ENCODE results near the gene KLHL9. TPM values are rescaled to one million over a fixed set of nuclear protein-coding genes. Genes with fewer than 3 reads are reported as not detected.

Gene KLHL9
- total and polyA plus RNA-seq, 2 donors = 14.4 to 24.8 TPM

DNA sequence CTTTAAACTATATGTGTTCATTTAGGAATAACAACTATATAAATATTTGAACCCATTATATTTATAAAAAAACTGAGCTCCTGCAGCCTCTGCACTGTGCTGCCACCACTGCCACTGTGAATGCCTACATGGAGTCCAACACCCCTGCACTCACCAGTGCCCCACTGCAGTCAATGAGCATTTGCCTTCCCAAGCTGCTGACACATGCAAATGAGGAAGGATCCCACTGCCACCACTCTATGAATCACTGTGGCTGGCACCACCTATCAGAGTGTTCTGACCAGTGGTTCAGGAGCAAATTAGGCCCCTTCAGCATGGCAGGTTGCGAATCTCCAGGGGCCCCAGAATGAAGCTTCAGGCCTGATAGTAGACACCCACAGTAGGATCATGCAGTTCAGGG, 39.2 kb downstream of the KLHL9 start:
- no peaks in the 10 kb centered on the region for H3K4me1 ChIP-seq (ENCODE audit: control insufficient read depth in 2 of 2, insufficient read depth in 2 of 2, low read length in 2 of 2)
- no peak overlapping the region for H3K27ac ChIP-seq (ENCODE audit: low read depth in 1 of 2, low read length in 1 of 2)
- no peaks in the 10 kb centered on the region for H3K36me3 ChIP-seq (ENCODE audit: control insufficient read depth in 2 of 2, insufficient read depth in 2 of 2, low read length in 1 of 2)
- H3K9me3 ChIP-seq (ENCODE audit: control insufficient read depth in 2 of 2, insufficient read depth in 1 of 2, low read length in 1 of 2) = no peaks in the 10 kb centered on the region
- DNase-seq (ENCODE audit: low read depth in 6 of 9, low spot score in 9 of 9) = no peak
- 95% methylated on average over 1 of the region's 1 CpG for WGBS
- no peaks in the 10 kb centered on the region for H3K27me3 ChIP-seq (ENCODE audit: control insufficient read depth in 2 of 2, insufficient read depth in 1 of 2, low read length in 1 of 2)
- H3K4me3 ChIP-seq (ENCODE audit: low read length in 2 of 2) = no peak overlapping the region

DNA sequence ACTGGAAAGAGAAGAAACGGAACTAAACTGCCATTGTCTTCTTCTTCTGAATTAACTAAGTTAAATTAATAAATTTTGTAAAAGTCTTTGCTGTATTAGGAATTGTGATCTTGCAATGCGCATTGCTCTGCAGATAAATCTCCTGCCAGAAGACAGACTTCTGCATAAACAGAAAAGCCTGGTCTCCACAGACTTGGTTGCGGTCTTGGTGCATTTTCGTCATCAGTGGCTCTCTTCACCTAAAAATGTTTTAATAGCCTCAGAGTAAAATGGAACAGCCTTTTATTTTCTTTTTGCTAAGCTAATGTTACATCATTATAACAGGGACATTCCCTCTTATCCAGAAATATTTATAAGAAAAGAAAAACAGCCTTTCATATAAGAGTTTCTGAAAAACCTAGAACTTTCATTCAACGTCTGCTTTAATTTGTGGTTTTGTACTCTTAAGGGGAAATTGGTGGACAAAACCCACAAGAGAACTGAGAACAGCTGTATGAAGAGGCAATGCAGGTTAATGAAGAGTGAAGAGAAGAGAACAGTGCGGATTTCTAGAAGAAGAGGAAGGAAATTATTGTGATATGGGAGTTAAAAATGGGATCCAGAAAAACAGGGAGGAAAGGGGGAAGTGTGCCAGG, 40.2 kb downstream of the KLHL9 start:
- peak in 2 of 9 donors; percentile 3 to 41 for DNase-seq (ENCODE audit: low read depth in 6 of 9, low spot score in 9 of 9)
- WGBS = 37% methylated on average over 6 of the region's 6 CpGs
- no peak overlapping the region for H3K27ac ChIP-seq (ENCODE audit: low read depth in 1 of 2, low read length in 1 of 2)

DNA sequence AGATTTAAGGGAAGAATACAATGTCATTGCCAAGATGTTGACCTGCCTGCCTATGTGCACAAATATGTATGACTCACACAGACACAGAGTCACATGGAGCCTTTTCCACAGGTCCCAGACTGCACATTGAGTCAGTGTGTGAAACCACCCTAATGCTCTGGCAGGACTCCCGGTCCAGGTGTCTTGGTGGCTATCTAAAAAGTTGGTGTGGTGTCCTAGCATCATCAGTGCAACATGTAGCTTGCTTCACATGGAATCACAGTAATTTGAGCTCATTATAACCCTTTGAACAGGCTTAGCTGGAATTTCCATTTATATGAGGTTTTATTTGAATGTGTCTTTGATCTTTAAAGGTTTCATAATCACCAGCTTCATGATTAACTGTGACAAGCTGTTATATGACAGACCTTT, 40.8 kb downstream of the KLHL9 start:
- 91% methylated on average over 1 of the region's 1 CpG for WGBS
- DNase-seq (ENCODE audit: low read depth in 6 of 9, low spot score in 9 of 9) = no peak

More for the DNA sequence above, 40.2 kb downstream of the KLHL9 start:
- Histone ChIP-seq H3K4me1 (ENCODE audit: control insufficient read depth in 2 of 2, insufficient read depth in 2 of 2, low read length in 2 of 2) (no peaks in the 10 kb centered on the region), H3K9me3 (ENCODE audit: control insufficient read depth in 2 of 2, insufficient read depth in 1 of 2, low read length in 1 of 2) (no peaks in the 10 kb centered on the region), H3K36me3 (ENCODE audit: control insufficient read depth in 2 of 2, insufficient read depth in 2 of 2, low read length in 1 of 2) (no peaks in the 10 kb centered on the region), H3K27me3 (ENCODE audit: control insufficient read depth in 2 of 2, insufficient read depth in 1 of 2, low read length in 1 of 2) (no peaks in the 10 kb centered on the region), H3K4me3 (ENCODE audit: low read length in 2 of 2) (no peak overlapping the region)

DNA sequence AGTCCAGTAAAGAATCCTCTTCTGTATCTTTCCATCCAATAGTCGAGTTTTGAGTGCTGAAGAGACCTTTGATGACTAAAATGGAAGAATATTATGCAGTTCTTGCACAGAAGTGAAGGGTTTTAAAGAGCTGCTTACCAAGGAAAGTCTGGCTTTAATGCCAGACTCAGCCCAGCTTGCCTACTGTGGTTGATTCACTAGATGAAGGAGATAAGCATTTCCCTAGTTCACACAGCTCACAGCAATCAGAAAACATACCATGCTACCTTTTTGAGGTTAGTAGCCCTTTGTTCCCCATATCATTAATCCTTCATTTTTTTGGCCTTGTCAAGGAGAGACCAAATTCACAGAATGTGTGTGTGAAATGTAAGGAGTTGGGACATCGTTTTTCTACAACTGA, 45.4 kb downstream of the KLHL9 start:
- 21% methylated on average over 2 of the region's 2 CpGs for WGBS
- DNase-seq (ENCODE audit: low read depth in 6 of 9, low spot score in 9 of 9) = peak in 2 of 9 donors; percentile 10 to 31
- no peak overlapping the region for H3K4me3 ChIP-seq (ENCODE audit: low read length in 2 of 2)
- H3K4me1 ChIP-seq (ENCODE audit: control insufficient read depth in 2 of 2, insufficient read depth in 2 of 2, low read length in 2 of 2) = no peaks in the 10 kb centered on the region
- no peaks in the 10 kb centered on the region for H3K9me3 ChIP-seq (ENCODE audit: control insufficient read depth in 2 of 2, insufficient read depth in 1 of 2, low read length in 1 of 2)
- H3K27ac ChIP-seq (ENCODE audit: low read depth in 1 of 2, low read length in 1 of 2) = no peak overlapping the region
- H3K36me3 ChIP-seq (ENCODE audit: control insufficient read depth in 2 of 2, insufficient read depth in 2 of 2, low read length in 1 of 2) = no peaks in the 10 kb centered on the region
- H3K27me3 ChIP-seq (ENCODE audit: control insufficient read depth in 2 of 2, insufficient read depth in 1 of 2, low read length in 1 of 2) = no peaks in the 10 kb centered on the region

More for the DNA sequence above, 40.8 kb downstream of the KLHL9 start:
- H3K27me3 ChIP-seq (ENCODE audit: control insufficient read depth in 2 of 2, insufficient read depth in 1 of 2, low read length in 1 of 2) = no peaks in the 10 kb centered on the region
- H3K27ac ChIP-seq (ENCODE audit: low read depth in 1 of 2, low read length in 1 of 2) = no peak overlapping the region
- no peak overlapping the region for H3K4me3 ChIP-seq (ENCODE audit: low read length in 2 of 2)
- H3K9me3 ChIP-seq (ENCODE audit: control insufficient read depth in 2 of 2, insufficient read depth in 1 of 2, low read length in 1 of 2) = no peaks in the 10 kb centered on the region
- H3K36me3 ChIP-seq (ENCODE audit: control insufficient read depth in 2 of 2, insufficient read depth in 2 of 2, low read length in 1 of 2) = no peaks in the 10 kb centered on the region
- no peaks in the 10 kb centered on the region for H3K4me1 ChIP-seq (ENCODE audit: control insufficient read depth in 2 of 2, insufficient read depth in 2 of 2, low read length in 2 of 2)

DNA sequence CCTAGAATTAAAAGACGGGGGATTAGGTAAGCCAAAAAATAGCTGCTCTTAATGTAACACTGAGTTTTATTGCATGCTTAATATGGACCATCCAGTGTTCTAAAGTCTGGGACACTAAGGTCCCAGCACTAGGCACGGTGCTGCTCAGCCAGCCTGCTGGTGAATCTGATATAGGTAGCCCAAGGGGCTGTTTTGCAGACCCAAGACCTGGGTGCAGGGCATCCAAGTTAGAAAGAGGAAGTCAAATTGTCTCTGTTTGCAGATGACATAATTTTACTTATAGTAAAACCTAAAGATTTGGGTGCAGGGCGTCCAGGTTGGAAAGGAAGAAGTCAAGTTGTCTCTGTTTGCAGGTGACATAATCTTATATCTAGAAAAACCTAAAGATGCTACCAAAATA, 47.9 kb downstream of the KLHL9 start:
- Histone ChIP-seq H3K9me3 (ENCODE audit: control insufficient read depth in 2 of 2, insufficient read depth in 1 of 2, low read length in 1 of 2) (no peaks in the 10 kb centered on the region), H3K27me3 (ENCODE audit: control insufficient read depth in 2 of 2, insufficient read depth in 1 of 2, low read length in 1 of 2) (no peaks in the 10 kb centered on the region), H3K36me3 (ENCODE audit: control insufficient read depth in 2 of 2, insufficient read depth in 2 of 2, low read length in 1 of 2) (no peaks in the 10 kb centered on the region), H3K4me1 (ENCODE audit: control insufficient read depth in 2 of 2, insufficient read depth in 2 of 2, low read length in 2 of 2) (no peaks in the 10 kb centered on the region), H3K27ac (ENCODE audit: low read depth in 1 of 2, low read length in 1 of 2) (no peak overlapping the region), H3K4me3 (ENCODE audit: low read length in 2 of 2) (no peak overlapping the region)
- 80% methylated on average over 3 of the region's 3 CpGs for WGBS
- DNase-seq (ENCODE audit: low read depth in 6 of 9, low spot score in 9 of 9) = no peak

DNA sequence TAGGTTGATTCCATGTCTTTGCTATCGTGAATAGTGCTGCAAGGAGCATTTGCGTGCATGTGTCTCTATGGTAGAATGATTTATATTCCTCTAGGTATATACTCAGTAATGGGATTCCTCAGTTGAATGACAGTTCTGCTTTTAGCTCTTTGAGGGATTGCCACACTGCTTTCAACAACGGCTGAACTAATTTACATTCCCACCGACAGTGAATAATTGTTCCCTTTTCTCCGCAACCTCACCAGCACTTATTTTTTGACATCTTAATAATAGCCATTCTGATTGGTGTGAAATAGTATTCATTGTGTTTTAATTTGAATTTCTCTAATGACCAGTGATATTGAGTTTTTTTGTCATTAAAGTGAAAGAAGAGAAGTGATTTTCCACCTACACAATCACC, 48.5 kb downstream of the KLHL9 start:
- 86% methylated on average over 5 of the region's 5 CpGs for WGBS
- no peaks in the 10 kb centered on the region for H3K9me3 ChIP-seq (ENCODE audit: control insufficient read depth in 2 of 2, insufficient read depth in 1 of 2, low read length in 1 of 2)
- no peaks in the 10 kb centered on the region for H3K36me3 ChIP-seq (ENCODE audit: control insufficient read depth in 2 of 2, insufficient read depth in 2 of 2, low read length in 1 of 2)
- no peaks in the 10 kb centered on the region for H3K27me3 ChIP-seq (ENCODE audit: control insufficient read depth in 2 of 2, insufficient read depth in 1 of 2, low read length in 1 of 2)
- no peak overlapping the region for H3K27ac ChIP-seq (ENCODE audit: low read depth in 1 of 2, low read length in 1 of 2)
- no peak overlapping the region for H3K4me3 ChIP-seq (ENCODE audit: low read length in 2 of 2)
- no peak for DNase-seq (ENCODE audit: low read depth in 6 of 9, low spot score in 9 of 9)
- H3K4me1 ChIP-seq (ENCODE audit: control insufficient read depth in 2 of 2, insufficient read depth in 2 of 2, low read length in 2 of 2) = no peaks in the 10 kb centered on the region

DNA sequence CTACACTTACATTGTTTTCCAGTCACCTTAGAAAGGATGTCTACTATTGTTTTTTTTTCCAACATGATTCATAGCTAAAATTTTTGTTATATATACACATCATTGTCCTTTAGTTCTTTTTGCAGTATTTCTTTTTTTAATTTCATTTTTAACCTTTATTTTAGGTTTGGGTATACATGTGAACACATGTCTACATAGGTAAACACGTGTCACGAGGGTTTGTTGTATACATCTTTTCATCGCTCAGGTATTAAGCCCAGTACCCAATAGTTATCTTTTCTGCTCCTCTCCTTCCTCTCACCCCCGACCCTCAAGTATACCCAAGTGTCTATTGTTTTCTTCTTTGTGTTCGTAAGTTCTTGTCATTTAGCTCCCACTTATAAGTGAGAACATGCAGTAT, 49.1 kb downstream of the KLHL9 start:
- Histone ChIP-seq H3K9me3 (ENCODE audit: control insufficient read depth in 2 of 2, insufficient read depth in 1 of 2, low read length in 1 of 2) (no peaks in the 10 kb centered on the region), H3K36me3 (ENCODE audit: control insufficient read depth in 2 of 2, insufficient read depth in 2 of 2, low read length in 1 of 2) (no peaks in the 10 kb centered on the region), H3K27ac (ENCODE audit: low read depth in 1 of 2, low read length in 1 of 2) (no peak overlapping the region), H3K27me3 (ENCODE audit: control insufficient read depth in 2 of 2, insufficient read depth in 1 of 2, low read length in 1 of 2) (no peaks in the 10 kb centered on the region), H3K4me3 (ENCODE audit: low read length in 2 of 2) (no peak overlapping the region), H3K4me1 (ENCODE audit: control insufficient read depth in 2 of 2, insufficient read depth in 2 of 2, low read length in 2 of 2) (no peaks in the 10 kb centered on the region)
- DNase-seq (ENCODE audit: low read depth in 6 of 9, low spot score in 9 of 9) = no peak
- WGBS = 97% methylated on average over 5 of the region's 5 CpGs

DNA sequence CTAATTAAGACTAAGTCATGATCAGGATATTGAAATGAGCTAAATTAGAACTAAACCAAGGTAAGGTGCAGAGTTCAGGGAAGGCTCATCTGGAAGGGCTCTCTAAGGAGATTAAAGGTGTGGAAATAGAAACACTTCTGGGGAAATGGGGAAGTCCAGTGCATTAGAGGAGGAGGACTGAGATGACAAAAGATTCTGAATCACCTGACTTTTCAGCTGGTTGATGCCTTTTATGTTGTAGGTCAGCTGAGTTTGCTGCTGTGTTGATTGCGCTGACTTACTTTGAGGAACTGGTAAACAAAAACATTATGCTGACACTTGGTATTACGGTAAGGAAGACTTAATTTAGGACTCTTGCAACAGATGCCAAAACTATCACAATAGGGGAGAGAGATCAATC, 53.9 kb downstream of the KLHL9 start:
- no peak overlapping the region for H3K27ac ChIP-seq (ENCODE audit: low read depth in 1 of 2, low read length in 1 of 2)
- H3K4me3 ChIP-seq (ENCODE audit: low read length in 2 of 2) = no peak overlapping the region
- H3K27me3 ChIP-seq (ENCODE audit: control insufficient read depth in 2 of 2, insufficient read depth in 1 of 2, low read length in 1 of 2) = no peaks in the 10 kb centered on the region
- H3K4me1 ChIP-seq (ENCODE audit: control insufficient read depth in 2 of 2, insufficient read depth in 2 of 2, low read length in 2 of 2) = no peaks in the 10 kb centered on the region
- H3K36me3 ChIP-seq (ENCODE audit: control insufficient read depth in 2 of 2, insufficient read depth in 2 of 2, low read length in 1 of 2) = no peaks in the 10 kb centered on the region
- 75% methylated on average over 2 of the region's 2 CpGs for WGBS
- no peak for DNase-seq (ENCODE audit: low read depth in 6 of 9, low spot score in 9 of 9)
- H3K9me3 ChIP-seq (ENCODE audit: control insufficient read depth in 2 of 2, insufficient read depth in 1 of 2, low read length in 1 of 2) = no peaks in the 10 kb centered on the region

Data from thymus (tissue), 11 donors.